HUDEP-2 (cell line): ENCODE measurements around the gene BIN2.
"Not testable (repeated sequence)": the region's sequence is repeated elsewhere in the genome, so short reads cannot be mapped to it uniquely, and the experiment has no call there.

Experiments used
- DNase-seq, 76 experiments: peaks; one replicate each; lab custom pipeline; 2025; ENCODE audit not compliant: unreplicated experiment in 76 of 76; lab: John Stamatoyannopoulos, UW

Gene BIN2

GRCh38 chr12:51348116-51348515 lies 24.1 kb upstream of the BIN2 start:
- no peak for DNase-seq

DNA sequence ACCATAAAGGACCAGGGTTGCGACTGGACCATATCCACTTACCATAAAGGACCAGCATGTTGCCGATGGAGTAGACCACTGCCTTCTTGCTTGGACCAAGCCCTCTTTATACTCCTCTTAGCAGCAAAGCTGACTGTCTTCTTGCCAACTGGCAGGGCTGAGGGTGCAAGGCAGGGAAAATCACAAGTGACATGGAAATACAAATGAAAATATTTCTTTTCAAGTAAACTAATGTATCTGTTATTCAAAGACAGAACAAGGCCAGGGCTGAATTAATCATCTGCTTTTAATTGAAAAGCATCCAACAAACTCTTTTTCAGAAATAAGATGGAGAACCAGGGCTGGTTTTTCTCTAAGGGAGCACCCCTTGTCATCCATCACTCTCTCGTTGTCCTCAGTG lies 22.6 kb upstream of the BIN2 start, which contains the start of gene CELA1:
Gene CELA1 (minus strand): TSS at position 99 of the 400 bp plus-strand sequence. CDS start 41 bp downstream, at position 58.
- DNase-seq, result no peak

DNA sequence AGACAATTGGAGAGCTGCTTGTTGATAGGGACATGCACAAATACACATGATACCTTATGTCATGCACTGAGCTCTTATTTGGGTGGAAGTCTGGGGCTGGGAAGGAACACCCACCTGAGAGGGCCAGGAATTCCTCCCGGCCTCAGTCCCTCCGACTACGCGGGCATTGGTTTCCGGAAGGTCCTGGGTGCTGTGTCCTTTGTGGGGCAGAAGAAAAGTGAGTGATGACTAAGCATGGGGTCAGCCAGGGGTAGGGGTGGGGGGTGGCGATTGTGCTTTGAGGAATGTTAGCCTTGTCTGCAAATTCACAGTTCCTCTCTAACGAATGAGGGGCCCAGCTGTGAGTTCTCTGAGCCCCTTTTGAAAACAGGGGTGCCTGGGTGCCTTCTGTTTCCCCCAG lies 21.7 kb upstream of the BIN2 start:
- DNase-seq, result no peak

GRCh38 chr12:51343201-51343600 lies 19.2 kb upstream of the BIN2 start:
- no peak for DNase-seq

DNA sequence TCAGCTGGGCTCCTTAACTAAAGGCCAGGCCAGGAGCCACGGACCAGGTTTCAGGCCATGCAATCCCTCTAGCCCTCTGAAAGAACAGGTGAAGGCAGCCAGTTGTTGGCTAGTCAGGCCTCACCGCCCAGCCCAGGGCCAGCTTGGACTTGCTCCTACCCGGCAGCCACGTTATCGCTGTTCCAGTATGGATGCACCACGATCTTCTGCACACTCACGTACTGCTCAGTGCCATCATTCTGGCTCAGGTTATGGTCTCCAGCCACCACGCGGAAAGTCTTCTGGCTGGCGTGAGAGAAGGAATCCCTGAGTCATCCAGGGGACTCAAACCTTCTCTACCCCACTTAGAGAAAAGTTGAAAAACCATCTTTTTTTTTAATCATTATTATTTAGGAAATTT lies 18.4 kb upstream of the BIN2 start:
- no peak for DNase-seq

DNA sequence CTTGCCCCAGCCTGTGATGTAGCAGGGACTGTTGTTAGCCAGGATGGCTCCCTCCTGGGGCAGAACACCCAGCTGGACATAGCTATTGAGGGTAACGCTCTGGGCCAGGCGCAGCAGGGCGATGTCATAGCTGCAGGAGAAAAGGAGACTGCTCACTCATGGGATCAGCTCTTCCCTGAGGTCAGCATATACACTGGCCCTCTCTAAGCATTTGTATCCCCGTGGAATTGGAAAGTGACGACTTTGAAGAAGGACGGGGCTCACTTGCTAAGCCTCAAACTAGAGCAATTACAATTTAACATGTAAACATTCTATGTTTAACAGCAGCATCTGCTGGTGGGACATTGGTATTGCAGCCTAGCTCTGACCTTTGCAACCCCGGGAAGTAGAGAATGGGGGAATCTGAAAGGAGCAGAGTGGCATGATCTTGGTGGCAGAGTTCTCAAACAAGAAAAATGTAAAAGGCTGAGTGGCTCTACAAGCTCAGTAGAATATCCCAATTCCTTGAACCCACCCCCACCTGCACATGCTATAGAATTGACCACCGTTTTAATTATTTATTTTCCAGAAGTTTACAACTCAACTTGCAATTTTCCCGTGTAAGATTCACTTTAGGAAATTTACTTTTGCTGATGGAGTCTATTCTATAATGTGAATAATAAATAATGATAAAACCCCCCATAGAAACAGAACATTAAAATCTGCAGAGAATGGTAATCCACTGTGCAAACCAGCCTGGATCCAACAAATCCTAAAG lies 17.5 kb upstream of the BIN2 start:
- DNase-seq, result peak in 52 of 76 experiments; percentile 7 to 72 (median 34)

GRCh38 chr12:51339750-51340149 lies 15.8 kb upstream of the BIN2 start:
- no peak for DNase-seq

GRCh38 chr12:51337336-51337735 lies 13.4 kb upstream of the BIN2 start:
- not testable (repeated sequence) for DNase-seq

DNA sequence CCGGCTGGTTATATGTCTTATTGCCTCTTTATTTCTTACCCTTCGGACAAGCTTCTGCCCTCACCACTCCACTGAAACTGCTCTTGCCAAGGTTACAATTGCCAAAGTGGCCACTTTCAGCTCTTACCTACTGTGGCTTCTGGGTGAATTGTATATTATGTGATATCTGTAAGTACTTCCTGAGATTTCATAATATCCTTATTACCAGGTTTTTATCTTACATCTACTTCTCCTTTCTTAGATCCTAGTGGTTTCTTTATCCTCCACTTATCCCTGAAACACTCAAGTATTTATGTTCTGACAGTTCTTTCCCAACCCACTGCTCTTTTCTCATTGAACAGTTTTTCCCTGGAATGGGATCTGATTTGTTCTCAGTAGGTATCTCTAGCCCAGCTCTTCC lies 12.0 kb upstream of the BIN2 start:
- no peak for DNase-seq

DNA sequence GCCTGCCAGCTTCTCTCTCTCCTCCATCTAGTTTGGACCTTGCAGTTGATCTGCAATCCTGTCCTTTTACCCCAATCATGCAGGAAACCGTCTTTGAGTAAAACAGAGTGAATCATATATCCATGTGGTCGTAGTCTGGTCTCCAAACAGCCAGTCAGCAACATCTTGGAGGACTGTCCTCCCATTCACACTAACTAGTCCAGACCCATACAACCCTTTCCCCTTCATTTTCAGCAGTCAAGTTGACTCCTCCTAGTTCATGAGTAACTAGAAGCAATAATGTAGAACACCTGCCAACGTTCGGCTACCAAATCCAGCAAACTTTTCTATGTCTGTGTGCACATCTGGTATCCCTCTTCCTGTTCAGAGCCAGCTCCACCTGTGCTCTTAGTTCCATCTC lies 10.8 kb upstream of the BIN2 start:
- no peak for DNase-seq

DNA sequence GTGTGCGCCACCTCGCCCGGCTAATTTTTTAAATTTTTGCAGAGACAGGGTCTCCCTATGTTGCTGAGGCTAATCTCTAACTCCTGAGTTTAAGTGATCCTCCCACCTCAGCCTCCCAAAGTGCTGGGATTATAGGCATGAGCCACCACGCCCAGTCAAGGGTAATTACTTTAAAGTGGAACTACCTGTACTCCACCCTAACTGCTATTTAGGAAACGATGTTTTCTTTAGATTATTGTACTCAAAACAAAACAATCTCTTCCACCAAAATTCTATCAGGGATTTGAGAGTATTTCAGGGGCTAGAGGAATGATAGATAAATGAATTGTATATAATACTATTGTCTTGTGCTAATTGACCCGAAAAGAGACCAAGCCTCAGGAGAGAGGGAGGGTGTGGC lies 9.6 kb upstream of the BIN2 start:
- DNase-seq, result no peak

DNA sequence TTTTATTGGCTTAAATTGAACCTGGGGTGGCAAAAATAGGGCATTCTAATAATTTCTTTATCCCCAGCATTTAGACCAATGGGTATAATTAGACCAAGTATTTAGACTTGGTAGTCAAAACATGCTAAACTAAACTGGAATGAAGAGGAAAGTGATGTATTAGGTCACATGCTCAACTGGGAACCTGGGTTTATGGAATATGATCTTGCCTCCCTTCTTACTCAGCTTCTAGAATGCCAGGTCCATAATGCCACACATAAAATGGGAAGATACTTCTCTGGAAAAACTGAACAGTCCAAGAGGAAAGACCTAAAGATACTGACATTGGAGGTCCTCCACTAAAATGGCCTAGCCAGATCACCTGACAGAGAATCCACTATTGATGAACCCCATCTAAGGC lies 6.2 kb upstream of the BIN2 start:
- DNase-seq, result no peak

GRCh38 chr12:51329742-51330141 lies 5.8 kb upstream of the BIN2 start:
- no peak for DNase-seq

- DNase-seq, result no peak
Measured at GRCh38 chr12:51328587-51328986, 4.6 kb upstream of the BIN2 start.

DNA sequence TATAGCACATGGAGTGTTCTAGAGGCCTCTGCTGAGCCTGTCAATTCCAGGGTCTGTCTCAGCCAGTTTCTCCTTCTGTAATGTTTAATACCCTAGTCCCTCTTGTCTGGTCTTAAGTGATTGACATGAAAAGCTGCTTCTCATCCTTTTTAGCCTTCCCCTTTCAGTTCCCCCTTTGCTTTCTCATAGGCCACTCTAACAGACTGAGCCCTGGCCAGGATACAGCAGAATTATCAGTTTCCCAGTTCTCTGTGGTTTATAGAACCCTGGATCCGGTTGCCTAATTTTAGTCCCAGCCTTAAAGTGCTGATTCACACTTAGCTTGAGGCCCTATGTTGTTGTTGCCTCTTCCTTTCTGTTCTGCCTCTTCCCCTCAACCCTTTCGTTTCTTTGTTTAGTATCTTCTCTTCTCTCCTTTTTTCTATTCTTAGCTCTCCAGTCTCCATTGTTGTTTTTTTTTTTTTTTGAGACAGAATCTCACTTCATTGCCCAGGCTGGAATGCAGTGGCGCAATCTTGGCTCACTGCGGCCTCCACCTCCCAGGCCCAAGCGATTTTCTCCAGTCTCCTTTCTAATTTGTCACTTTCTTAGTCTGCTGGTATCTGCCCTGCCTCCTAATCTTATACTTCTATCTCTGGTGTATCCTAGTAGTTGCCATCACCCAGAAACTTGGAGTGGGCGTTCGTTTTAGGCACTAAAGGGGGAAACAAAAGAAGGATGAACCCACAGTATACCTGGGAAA lies 2.9 kb upstream of the BIN2 start:
- peak in 12 of 76 experiments; percentile 6 to 44 (median 18) for DNase-seq

GRCh38 chr12:51324953-51325352 lies 979 bp upstream of the BIN2 start:
- DNase-seq, result no peak

DNA sequence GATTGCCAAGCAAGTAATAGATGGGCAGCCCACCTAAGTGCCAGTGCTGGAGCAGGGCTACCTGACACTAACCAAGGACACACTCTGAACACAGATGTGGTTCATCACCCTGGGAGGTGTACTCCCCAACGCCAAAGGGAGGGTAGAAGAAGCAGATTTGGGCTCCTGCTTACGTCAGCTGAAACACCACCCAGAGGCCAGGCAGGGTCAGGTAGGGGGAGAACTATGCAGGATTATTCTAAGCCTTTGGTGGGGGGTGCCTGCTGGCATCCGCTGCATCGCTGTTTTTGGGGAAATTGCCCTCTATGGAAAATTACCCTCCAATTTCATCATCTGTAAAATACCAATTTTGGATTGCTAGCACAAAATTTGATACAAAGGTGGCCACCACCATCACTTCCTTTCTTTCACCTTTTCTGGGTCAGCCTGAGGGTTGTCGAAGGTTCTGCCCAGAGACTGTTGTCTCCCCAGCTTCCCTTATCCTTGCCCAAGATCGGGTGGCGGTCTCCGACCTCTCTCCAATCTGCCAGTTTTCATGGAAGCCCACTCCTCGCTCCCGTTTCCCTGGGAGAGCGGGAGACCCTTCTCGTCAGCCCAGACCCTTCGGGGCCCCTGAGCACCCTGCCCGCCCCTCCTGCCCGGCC lies 535 bp downstream of the BIN2 start:
- DNase-seq, result peak in 2 of 76 experiments; percentile 8 to 14

DNA sequence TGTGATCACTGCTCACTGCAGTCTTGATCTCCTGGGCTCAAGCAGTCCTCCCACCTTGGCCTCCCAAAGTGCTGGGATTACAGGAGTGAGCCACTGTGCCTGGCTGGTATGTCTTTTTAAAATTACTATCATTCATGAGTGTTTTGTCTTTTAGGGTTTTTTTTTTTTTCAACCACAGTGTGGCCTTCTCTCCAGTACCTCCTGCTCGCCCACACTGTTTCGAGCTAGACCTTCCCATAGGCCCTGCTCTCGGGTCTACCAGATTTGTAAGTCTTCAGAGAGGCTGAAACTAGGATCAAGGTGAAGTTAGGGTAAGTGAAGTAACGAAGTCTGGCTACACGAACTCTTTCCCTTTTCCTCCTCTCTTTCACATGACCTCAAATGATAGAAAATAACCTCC lies 1.5 kb downstream of the BIN2 start:
- no peak for DNase-seq

DNA sequence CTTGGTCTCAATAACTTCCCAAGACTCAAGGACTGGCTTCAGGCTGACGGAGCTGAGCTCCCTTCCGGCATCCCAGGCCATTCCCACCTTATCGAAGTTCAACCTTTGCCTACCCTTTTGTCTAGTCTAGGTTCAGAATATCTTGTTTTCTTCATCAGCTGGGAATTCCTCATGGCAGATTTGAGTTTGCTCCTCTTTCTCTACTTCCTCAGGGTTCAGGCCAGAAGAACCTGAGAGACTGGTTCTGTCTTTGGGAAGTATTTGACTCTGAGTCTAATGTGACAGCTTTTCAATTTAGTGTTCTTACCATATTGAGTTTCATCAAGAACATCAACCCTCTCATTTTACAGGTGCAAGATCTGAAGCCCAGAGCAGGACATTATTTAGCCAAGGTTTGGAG lies 2.1 kb downstream of the BIN2 start:
- no peak for DNase-seq

- peak in 5 of 76 experiments; percentile 4 to 15 (median 10) for DNase-seq
Measured at GRCh38 chr12:51320695-51321320, 3.2 kb downstream of the BIN2 start.

- no peak for DNase-seq
Measured at GRCh38 chr12:51320311-51320694, 3.7 kb downstream of the BIN2 start.
